K562 (cell line): Measurements from ENCODE around the gene BCAS3. TPM values are rescaled to one million over a fixed set of nuclear protein-coding genes. Genes with fewer than 3 reads are reported as not detected.

ENCODE experiments used
- ATAC-seq: fragments of 200-7000 bp; cut with Tn5 transposase; 3 replicates; pipeline ENCODE4 v1.9.1; 2020; ENCODE audit warnings: moderate library complexity
- BruUV-seq: library from RNA; stranded (reverse); fragments of 400-500 nt; replicated peaks from 2 replicates; lab custom pipeline; 2021; lab: Mats Ljungman, UMichigan
- CTCF ChIA-PET: fragments of 300-600 bp; formaldehyde crosslinking; extraction: SDS; loops from one replicate; lab custom pipeline; 2021; ENCODE audit warnings: low intra/inter-chr PET ratio; lab: Yijun Ruan, JAX
- POLR2A ChIA-PET: fragments of 300-600, 350-650 bp; sonication (Branson Sonifier 250); formaldehyde crosslinking; extraction: SDS; loops from one replicate; lab custom pipeline; 2021; ENCODE audit warnings: antibody characterized with exemption, inconsistent platforms; lab: Yijun Ruan, JAX
- DNase-seq, 4 experiments: peaks; one replicate each; pipeline versions ENCODE4 v3.0.0 to v3.0.0-alpha.2; 2011 to 2018; ENCODE audit warnings: low spot score in 3 of 4, mixed read lengths in 3 of 4; ENCODE audit errors: extremely low read depth in 1 of 4
- FAIRE-seq: peaks from 2 replicates; lab custom pipeline; 2011; peaks lifted over from hg19 to GRCh38; lab: Jason Lieb, UNC
- H2AFZ ChIP-seq: 2 replicates; pipeline ENCODE4 v1.6.0; 2011; ENCODE audit warnings: low read depth, low read length, control low read depth, inconsistent platforms
- H3K27ac ChIP-seq: fragments of 200-600 bp; 3 replicates; pipeline ENCODE4 v1.8.0; 2011; ENCODE audit warnings: low read depth, mild to moderate bottlenecking, control low read depth, inconsistent platforms, low read length, moderate library complexity, mixed read lengths; ENCODE audit errors: extremely low read depth
- H3K27me3 ChIP-seq, 2 experiments: fragments of 300-600 bp in 1 of 2; 2 replicates in 1 of 2; 3 replicates in 1 of 2; pipeline versions ENCODE4 v1.6.0 to v1.8.0; 2011; ENCODE audit warnings: inconsistent platforms in 2 of 2, low read length in 2 of 2, mild to moderate bottlenecking in 1 of 2, mixed read lengths in 1 of 2, moderate library complexity in 1 of 2; ENCODE audit not compliant: control insufficient read depth in 2 of 2, insufficient read depth in 2 of 2
- H3K36me3 ChIP-seq: fragments of 300-600 bp; 3 replicates; pipeline ENCODE4 v1.8.0; 2011; ENCODE audit warnings: mild to moderate bottlenecking, low read length, inconsistent platforms; ENCODE audit not compliant: control insufficient read depth, insufficient read depth
- H3K4me1 ChIP-seq, 2 experiments: fragments of 200-600 bp in 1 of 2; replicated peaks in 1 of 2; 2 replicates in 1 of 2; 3 replicates in 1 of 2; pipeline versions ENCODE4 v1.5.1 to v1.8.0; 2011; ENCODE audit warnings: inconsistent platforms in 2 of 2, low read length in 2 of 2, mild to moderate bottlenecking in 1 of 2, mixed read lengths in 1 of 2, moderate library complexity in 1 of 2; ENCODE audit not compliant: control insufficient read depth in 2 of 2, insufficient read depth in 2 of 2
- H3K4me2 ChIP-seq: 2 replicates; pipeline ENCODE4 v1.6.1; 2011; ENCODE audit warnings: low read length, control low read depth, inconsistent platforms, mixed read lengths; ENCODE audit not compliant: insufficient read depth
- H3K4me3 ChIP-seq: fragments of 200-600 bp; sonication (generic), shearing (Covaris generic); 2 replicates; pipeline ENCODE4 v1.5.1; 2016; ENCODE audit warnings: control low read depth, inconsistent platforms
- H3K79me2 ChIP-seq: fragments of 200-600 bp; 3 replicates; pipeline ENCODE4 v1.8.0; 2011; ENCODE audit warnings: low read length, inconsistent platforms; ENCODE audit not compliant: control insufficient read depth, insufficient read depth
- H3K9ac ChIP-seq, 2 experiments: 2 replicates each; pipeline versions ENCODE4 v1.6.0 to v1.6.1; 2011; ENCODE audit warnings: low read depth in 2 of 2, low read length in 2 of 2, control low read depth in 1 of 2, inconsistent platforms in 1 of 2, mild to moderate bottlenecking in 1 of 2, mixed read lengths in 1 of 2; ENCODE audit not compliant: insufficient read depth in 1 of 2
- H3K9me1 ChIP-seq: one replicate; pipeline ENCODE4 v1.6.0; 2011; ENCODE audit warnings: inconsistent platforms, mild to moderate bottlenecking, low read length, moderate library complexity; ENCODE audit not compliant: control insufficient read depth, insufficient read depth
- H3K9me3 ChIP-seq: replicated peaks from 2 replicates; pipeline ENCODE4 v1.5.1; 2011; ENCODE audit warnings: low read depth, low read length, inconsistent platforms; ENCODE audit not compliant: control insufficient read depth, insufficient read depth
- H4K20me1 ChIP-seq: replicated peaks from 2 replicates; pipeline ENCODE4 v1.6.1; 2011; ENCODE audit warnings: low read length, inconsistent platforms, mixed read lengths; ENCODE audit not compliant: control insufficient read depth, insufficient read depth
- HLTF ChIP-seq: fragments of 450-650 bp; IDR thresholded peaks from 2 replicates; pipeline ENCODE4 v1.6.1; 2016
- HMGN3 ChIP-seq: IDR thresholded peaks from 2 replicates; pipeline ENCODE4 v1.6.1; 2011; ENCODE audit warnings: borderline replicate concordance, low read depth, mild to moderate bottlenecking, mixed read lengths, low read length; ENCODE audit not compliant: insufficient read length; ENCODE audit errors: extremely low read depth
- WGBS: fragments of 100-300 bp; shearing (Covaris generic); methylation state at CpG from one replicate; pipeline ENCODE4 v1.1.6; 2016; ENCODE audit warnings: low coverage, mixed read lengths; ENCODE audit not compliant: insufficient coverage; ENCODE audit errors: missing lambda C conversion rate; 5-methylcytosine and 5-hydroxymethylcytosine counted together
- in situ Hi-C: fragments of 300-500 bp; cut with MboI; formaldehyde crosslinking; loops from 4 replicates; pipeline ENCODE4 v1.15.0; 2018; ENCODE audit warnings: inconsistent platforms, mixed read lengths
- intact Hi-C: fragments of 100-400 bp; cut with micrococcal nuclease; formaldehyde crosslinking; loops from 2 replicates; pipeline ENCODE4 v1.14.2; 2022
- polyA plus RNA-seq, 8 experiments: library from polyadenylated mRNA; depleted of rRNA in 4 of 8; stranded (reverse) in 5 of 8; unstranded in 3 of 8; fragments of >200 nt; fragmentation: Nextera tagmentation in 2 of 8; fragmentation: Illumina TruSeq in 1 of 8; extraction: Ambion mirVana in 2 of 8; extraction: Trizol in 1 of 8; gene quantifications; 2 replicates each; pipeline versions ENCODE4 v1.2.1 to v1.2.3, GENCODE V29; 2011 to 2014; ENCODE audit warnings: inconsistent platforms in 1 of 8, missing spikeins in 1 of 8
- total RNA-seq, 7 experiments: library from RNA; depleted of rRNA in 6 of 7; stranded (reverse); fragments of >200 nt in 6 of 7; fragmentation: Illumina TruSeq in 2 of 7; extraction: Trizol in 2 of 7; gene quantifications; 2 replicates each; pipeline versions ENCODE4 v1.2.1 to v1.2.3, GENCODE V29; 2011 to 2021; ENCODE audit warnings: low replicate concordance in 1 of 7
- TF ChIP-seq, protein P1 (sequence below), 3 experiments: IDR thresholded peaks in 2 of 3; conservative IDR thresholded peaks in 1 of 3; 2 replicates each; pipeline ENCODE4 v1.5.1; 2011 to 2012; ENCODE audit warnings: low read length in 3 of 3, mild to moderate bottlenecking in 3 of 3, control low read depth in 2 of 3, improper control_type of control experiment in 1 of 3, inconsistent platforms in 1 of 3, low read depth in 1 of 3, mixed read lengths in 1 of 3, moderate library complexity in 1 of 3; ENCODE audit not compliant: insufficient read depth in 2 of 3
- TF ChIP-seq, protein P2 (sequence below): sonication (generic); formaldehyde crosslinking; IDR thresholded peaks from 2 replicates; pipeline ENCODE4 v1.8.1; 2023; ENCODE audit warnings: mild to moderate bottlenecking, missing genetic modification reagents
- TF ChIP-seq, protein P3 (sequence below), 3 experiments: fragments of 200-800 bp in 1 of 3; fragments of 250-450 bp in 1 of 3; fragments of 450-650 bp in 1 of 3; sonication (Bioruptor Pico) in 1 of 3; sonication (Bioruptor generic) in 1 of 3; formaldehyde crosslinking in 1 of 3; IDR thresholded peaks; 2 replicates each; pipeline versions ENCODE4 v1.6.1 to v1.8.0; 2016 to 2022; ENCODE audit warnings: mild to moderate bottlenecking in 2 of 3, missing genetic modification characterization in 2 of 3, missing compliant biosample characterization in 1 of 3, moderate library complexity in 1 of 3

The BCAS3 gene
- total and polyA plus RNA-seq, 9 of the 15 experiments (the other 6 are each of a cell fraction or from before 2014, with no cell fraction given), result 1.9 to 5.5 (median 3.5) TPM

DNA sequence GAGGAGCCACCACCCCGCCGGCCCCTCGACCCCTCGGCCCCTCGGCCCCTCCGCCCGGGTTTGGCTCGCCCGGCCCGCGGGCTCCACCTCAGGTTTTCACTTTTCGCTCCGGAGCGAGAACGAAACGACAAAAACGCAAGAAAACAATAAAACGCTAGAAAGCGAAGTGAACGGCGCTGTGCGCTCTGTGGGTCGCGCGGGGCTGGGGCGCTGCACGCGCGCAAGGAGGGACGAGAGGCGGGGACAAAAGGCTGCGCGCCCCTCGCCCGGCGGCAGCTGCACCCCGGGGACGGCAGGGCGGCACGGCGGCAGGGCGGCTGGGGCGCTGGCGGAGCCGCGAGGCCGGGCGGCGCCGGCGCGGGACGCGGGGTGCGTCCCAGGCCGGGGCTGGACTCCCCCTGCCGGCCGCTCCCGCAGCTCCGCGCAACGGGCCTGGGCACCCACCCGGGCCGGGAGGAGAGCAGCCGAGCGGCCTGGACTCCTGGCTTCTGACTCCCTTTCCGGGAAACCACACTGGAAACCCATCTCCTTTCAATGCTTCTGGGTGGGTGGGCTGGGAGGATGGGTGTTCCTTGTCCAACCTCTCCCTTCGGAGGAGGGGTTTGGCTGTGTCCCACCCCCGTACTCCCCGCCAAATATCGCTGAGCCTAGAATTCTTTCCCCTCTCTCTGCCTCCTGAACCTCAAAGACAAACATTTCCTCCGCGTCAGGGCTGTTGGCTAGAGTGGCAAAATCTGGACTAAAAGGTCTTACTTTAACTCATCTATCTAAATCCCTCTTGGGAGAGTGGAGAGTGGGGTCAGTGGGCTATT, 731.9 kb downstream of the BCAS3 start (continued):
- TF ChIP-seq, protein P1, sequence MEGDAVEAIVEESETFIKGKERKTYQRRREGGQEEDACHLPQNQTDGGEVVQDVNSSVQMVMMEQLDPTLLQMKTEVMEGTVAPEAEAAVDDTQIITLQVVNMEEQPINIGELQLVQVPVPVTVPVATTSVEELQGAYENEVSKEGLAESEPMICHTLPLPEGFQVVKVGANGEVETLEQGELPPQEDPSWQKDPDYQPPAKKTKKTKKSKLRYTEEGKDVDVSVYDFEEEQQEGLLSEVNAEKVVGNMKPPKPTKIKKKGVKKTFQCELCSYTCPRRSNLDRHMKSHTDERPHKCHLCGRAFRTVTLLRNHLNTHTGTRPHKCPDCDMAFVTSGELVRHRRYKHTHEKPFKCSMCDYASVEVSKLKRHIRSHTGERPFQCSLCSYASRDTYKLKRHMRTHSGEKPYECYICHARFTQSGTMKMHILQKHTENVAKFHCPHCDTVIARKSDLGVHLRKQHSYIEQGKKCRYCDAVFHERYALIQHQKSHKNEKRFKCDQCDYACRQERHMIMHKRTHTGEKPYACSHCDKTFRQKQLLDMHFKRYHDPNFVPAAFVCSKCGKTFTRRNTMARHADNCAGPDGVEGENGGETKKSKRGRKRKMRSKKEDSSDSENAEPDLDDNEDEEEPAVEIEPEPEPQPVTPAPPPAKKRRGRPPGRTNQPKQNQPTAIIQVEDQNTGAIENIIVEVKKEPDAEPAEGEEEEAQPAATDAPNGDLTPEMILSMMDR (IDR thresholded peaks at IDR 0.05 in 2 of 3, conservative IDR thresholded peaks at IDR 0.05 in 1 of 3; ENCODE audit: insufficient read depth in 2 of 3, low read depth in 1 of 3, low read length in 3 of 3), result peak; percentile 37 to 69 (median 53); a peak in 4 of 6 replicates
- TF ChIP-seq HMGN3, result no peak

DNA sequence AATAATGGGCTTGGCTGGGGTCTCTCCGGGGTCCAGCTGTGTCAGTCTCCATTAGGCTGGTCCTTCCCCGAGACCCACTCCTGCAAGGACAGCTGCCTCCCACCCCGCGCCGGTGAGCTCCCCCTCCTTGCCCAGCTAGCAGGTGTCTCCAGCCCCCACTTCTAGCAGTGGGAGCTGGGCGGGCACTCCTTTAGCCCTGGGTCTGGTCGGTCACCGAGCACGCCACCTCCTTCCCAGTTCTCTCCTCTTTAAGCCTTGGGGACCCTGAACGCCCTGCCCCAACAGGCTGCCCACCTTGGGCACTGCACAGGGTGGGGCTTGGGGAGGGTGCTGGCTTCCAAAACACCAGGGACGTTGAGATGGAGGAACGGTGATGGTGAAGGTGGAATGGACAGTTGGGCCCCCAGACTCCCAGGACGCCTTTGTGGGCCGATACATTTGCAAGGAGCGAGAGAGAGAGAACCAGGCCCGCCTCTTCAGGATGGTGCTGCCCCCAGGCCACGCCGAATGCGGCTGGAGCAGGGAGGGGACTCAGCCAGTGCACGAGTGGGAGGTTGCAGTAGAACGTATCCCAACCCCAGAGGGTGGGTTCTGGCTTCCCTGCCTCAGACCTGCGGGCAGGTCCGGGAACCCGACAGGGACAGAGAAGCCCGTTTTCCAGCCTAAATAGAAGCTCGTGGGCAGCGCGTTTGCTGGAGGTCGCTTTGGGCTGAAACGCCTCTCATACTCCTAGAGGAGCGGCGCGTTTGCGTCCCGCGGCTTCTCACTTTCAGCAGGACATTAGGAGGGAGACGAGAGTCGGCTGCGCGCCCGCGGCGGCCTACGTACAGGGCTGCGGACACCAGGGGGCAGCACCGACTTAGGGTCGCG, 732.7 kb downstream of the BCAS3 start:
- Histone ChIP-seq H3K27me3 (peaks cover 10 to 32% of the 10 kb centered on the region in 2 experiments; a peak in 3 of 5 replicates), H3K9me3 (no peaks in the 10 kb centered on the region)
- CTCF ChIA-PET, result no interaction called here
- BruUV-seq, result no TSS peak
- no peak for ATAC-seq
- TF ChIP-seq, protein P2, sequence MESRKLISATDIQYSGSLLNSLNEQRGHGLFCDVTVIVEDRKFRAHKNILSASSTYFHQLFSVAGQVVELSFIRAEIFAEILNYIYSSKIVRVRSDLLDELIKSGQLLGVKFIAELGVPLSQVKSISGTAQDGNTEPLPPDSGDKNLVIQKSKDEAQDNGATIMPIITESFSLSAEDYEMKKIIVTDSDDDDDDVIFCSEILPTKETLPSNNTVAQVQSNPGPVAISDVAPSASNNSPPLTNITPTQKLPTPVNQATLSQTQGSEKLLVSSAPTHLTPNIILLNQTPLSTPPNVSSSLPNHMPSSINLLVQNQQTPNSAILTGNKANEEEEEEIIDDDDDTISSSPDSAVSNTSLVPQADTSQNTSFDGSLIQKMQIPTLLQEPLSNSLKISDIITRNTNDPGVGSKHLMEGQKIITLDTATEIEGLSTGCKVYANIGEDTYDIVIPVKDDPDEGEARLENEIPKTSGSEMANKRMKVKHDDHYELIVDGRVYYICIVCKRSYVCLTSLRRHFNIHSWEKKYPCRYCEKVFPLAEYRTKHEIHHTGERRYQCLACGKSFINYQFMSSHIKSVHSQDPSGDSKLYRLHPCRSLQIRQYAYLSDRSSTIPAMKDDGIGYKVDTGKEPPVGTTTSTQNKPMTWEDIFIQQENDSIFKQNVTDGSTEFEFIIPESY (CRISPR knock-in tag), result peak; percentile 87
- TF ChIP-seq, protein P3, sequence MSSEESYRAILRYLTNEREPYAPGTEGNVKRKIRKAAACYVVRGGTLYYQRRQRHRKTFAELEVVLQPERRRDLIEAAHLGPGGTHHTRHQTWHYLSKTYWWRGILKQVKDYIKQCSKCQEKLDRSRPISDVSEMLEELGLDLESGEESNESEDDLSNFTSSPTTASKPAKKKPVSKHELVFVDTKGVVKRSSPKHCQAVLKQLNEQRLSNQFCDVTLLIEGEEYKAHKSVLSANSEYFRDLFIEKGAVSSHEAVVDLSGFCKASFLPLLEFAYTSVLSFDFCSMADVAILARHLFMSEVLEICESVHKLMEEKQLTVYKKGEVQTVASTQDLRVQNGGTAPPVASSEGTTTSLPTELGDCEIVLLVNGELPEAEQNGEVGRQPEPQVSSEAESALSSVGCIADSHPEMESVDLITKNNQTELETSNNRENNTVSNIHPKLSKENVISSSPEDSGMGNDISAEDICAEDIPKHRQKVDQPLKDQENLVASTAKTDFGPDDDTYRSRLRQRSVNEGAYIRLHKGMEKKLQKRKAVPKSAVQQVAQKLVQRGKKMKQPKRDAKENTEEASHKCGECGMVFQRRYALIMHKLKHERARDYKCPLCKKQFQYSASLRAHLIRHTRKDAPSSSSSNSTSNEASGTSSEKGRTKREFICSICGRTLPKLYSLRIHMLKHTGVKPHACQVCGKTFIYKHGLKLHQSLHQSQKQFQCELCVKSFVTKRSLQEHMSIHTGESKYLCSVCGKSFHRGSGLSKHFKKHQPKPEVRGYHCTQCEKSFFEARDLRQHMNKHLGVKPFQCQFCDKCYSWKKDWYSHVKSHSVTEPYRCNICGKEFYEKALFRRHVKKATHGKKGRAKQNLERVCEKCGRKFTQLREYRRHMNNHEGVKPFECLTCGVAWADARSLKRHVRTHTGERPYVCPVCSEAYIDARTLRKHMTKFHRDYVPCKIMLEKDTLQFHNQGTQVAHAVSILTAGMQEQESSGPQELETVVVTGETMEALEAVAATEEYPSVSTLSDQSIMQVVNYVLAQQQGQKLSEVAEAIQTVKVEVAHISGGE (CRISPR knock-in tag; IDR thresholded peaks at IDR 0.05), result peak in 1 of 3 experiments; percentile 87; a peak in 2 of 6 replicates
- no peak for TF ChIP-seq HLTF
- TF ChIP-seq, all 486 proteins: peak for 2
- peaks cover 0 to 35% of the 10 kb centered on the region in 2 experiments; a peak in 2 of 5 replicates for H3K4me1 ChIP-seq
- no peaks in the 10 kb centered on the region for H3K9me1 ChIP-seq
- H3K4me2 ChIP-seq, result no peak overlapping the region
- H3K9ac ChIP-seq, result no peak overlapping the region
- in situ Hi-C loops, result no loop called here
- no peaks in the 10 kb centered on the region for H4K20me1 ChIP-seq
- WGBS, result 65% methylated on average over 25 of the region's 48 CpGs
- H3K4me3 ChIP-seq, result no peak overlapping the region
- POLR2A ChIA-PET, result no interaction called here
- no peaks in the 10 kb centered on the region for H3K79me2 ChIP-seq
- intact Hi-C loops, result loop anchor here (10.0 kb wide), 1 partner anchor 424 kb away; no protein-coding TSS in a partner anchor
- DNase-seq, result no peak
- H2AFZ ChIP-seq, result no peak overlapping the region
- H3K36me3 ChIP-seq, result no peaks in the 10 kb centered on the region
- no peak for FAIRE-seq
- H3K27ac ChIP-seq, result no peak overlapping the region
